HTR-8/SVneo (cell line): ENCODE results near the gene ROBO2.

Experiments used
- DNase-seq: peaks from one replicate; pipeline ENCODE4 v3.0.0; 2011; ENCODE audit warnings: low spot score, mixed read lengths; ENCODE audit not compliant: insufficient read length
- FAIRE-seq: peaks from 2 replicates; lab custom pipeline; 2011; peaks lifted over from hg19 to GRCh38; lab: Jason Lieb, UNC

Gene ROBO2

DNA sequence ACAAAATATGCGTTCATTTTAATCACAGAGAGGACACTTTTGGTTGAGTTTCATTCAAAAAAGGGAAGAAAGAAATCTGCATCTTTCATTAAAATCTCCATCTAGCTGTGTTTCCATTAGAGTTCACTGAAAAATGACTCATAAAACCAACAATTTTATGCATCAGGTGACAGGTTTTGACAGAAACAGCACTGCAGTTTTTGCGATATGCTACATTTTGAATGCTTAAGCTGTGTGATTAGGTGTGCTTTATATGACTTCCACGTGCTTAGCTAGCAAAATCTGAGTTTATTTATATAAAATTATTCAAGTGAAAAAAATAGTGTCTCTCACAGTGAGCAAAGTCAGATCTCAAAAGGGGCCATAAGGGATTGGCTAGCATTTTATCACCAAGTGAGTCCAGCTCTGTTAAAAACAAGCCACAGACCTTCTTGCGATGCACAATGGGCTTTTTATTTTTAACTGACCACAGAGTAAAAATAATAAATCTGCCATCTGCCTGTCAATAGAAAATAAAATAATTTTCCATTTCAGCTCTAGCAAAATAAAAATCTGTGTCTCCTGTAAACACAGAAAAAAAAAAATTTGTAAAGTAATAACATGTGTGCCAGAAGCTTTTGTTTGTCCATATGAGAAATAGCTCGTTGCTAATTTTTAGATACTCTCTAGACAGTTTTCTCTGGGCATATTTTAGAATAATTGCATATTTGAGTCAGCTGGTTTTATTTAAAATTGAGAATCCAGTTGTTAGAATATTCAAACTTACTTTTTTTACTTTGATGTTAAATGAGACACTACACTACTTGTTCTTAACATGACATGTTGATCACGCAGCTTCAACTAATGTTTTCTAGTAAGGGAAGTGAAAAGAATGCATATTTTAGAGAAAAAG is 409.8 kb downstream of the ROBO2 start:
- no peak for DNase-seq
- no peak for FAIRE-seq

DNA sequence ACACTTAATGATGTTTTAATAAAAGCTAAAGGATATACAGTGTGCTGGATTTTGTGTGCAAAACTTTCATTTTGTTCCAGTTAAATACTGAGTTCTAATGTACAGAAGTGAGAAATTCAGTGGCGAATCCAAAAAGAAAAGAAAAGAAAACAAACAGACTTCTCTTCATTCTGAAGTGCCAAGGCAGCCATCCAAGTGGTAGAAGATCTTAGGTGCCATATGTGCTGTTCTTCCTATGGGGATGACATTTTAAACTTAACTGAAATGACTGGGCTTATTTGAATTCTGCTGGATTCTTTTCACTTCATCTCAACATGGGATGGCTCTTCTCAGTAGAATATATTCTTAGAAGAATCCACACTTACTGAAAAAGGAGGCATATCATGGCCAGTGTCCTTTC is 416.5 kb downstream of the ROBO2 start:
- DNase-seq (no peak), FAIRE-seq (no peak)

DNA sequence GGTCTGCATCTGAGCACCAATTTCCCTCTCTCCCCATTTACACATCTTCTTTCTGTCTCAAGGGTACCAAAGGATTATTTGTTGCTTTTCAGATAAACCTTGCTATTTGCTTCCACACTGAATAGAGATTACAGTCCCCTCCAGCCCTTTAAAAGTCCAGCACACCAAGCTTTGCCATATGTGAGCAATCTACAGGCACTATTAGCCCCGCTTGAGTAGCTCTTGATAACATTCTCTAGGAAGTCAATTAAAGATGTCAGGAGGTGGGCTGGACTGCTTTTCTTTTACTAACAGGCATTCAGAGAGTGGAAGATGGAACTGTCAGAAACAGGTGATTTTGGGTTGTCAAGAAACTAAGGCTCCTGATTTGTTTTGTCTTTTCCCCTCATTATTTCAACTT is 417.0 kb downstream of the ROBO2 start:
- FAIRE-seq (no peak), DNase-seq (no peak)

DNA sequence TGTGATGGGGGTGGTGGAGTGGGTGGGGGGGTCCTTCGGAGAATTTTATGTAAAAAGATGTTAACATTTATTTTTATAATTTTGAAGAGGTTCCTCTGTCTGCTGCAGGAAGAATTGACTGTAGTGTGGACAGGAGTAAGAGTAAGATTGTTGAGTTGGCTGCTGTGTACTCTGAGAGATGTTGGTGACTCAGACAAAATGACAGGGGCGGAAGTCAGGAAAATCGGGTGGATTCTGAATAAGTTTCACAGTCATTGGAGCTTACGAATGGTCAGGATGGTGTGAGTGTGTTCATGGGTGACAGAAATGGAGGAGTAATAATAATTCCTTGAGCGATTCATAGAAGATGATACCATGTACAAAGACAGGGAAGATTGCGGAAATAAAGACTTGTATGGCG is 420.0 kb downstream of the ROBO2 start:
- no peak for FAIRE-seq
- DNase-seq, result no peak

DNA sequence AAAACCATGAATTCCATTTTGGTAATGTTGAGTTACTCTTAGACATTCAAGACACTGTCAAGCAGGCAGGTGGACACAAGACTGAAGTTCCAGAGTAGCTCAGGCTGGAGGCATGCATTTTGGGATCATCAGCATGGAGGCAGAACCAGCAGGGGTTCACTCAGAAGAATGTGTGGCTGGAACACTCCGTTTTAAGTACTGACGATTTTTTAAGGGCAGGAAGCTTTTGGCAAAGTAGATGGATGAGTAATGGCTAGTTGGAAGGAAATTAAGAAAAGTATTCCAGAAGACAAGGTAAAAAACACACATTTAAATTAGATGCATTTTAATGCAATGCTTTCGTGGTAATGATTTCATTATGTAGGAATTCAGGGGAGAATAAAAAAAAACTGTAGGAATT is 420.4 kb downstream of the ROBO2 start:
- no peak for DNase-seq
- FAIRE-seq, result no peak

DNA sequence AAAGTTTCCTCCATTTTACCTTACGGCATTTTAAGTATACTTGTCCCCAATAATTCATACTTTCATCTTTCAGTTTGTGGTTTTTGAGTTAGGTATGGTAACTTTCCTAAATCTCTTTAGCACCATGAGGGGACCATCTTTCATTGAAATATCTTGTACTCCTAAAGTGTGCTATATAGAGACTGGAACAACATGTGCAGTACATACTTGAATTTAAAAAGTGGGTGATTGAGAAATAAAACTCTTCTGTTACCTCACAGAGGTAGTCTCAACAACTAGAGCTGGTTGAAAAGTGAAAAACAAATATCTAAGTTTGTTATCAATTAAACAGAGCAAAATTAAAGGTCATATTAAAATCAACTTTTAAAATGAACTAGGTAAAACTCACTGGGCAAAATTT is 423.1 kb downstream of the ROBO2 start:
- no peak for DNase-seq
- no peak for FAIRE-seq

DNA sequence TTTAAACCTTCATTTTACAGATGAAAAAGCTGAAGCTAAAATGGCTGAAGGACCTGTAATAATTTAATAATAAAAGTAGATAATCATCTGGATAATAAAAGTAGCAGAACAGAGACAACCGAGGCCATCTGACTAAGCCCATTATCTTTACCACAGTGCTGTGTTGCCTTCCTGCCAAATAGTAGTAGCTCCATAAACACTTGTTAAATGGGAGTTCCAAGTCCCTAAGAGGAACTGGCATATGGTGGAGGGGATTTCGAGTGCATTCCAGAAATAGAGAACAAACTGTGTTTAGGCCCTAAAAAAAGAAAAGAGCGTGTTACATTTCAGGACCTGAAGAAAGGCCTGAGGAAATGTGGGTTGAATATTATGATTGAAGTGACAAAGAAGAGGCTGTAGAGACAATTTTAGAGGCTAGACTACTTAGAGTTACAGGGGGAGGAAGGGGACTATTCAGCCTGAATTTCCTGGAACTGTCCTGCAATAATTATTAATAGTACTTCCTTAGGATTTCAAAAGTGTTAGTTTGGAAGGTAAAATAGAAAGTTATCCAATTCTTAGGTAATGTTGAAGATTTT is 424.3 kb downstream of the ROBO2 start:
- DNase-seq, result no peak
- no peak for FAIRE-seq

DNA sequence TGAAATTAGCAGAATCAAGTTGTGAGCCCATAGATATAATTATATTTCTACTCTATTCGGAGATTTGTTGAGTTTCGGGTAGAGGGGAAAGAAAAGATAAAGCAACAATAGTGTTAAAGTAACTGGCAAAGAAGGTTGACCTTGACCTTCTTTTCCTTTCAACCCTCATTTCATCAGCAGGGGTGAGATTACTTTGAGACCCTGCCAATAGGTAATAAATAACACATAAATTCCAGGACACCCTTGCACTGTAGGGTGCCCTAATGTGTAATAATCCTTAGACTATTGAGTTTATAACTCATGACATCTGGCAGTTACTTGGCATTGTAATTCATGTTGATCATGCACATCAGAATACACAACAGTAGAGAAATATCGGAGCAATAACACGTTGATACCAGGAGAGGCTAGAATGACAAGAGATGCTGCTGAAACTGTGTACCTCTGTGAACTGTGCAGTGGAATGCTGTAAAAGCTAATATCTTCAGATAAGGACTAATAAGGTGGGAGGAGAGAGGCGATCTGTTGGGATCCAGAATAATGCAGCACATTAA is 426.7 kb downstream of the ROBO2 start:
- no peak for FAIRE-seq
- no peak for DNase-seq

DNA sequence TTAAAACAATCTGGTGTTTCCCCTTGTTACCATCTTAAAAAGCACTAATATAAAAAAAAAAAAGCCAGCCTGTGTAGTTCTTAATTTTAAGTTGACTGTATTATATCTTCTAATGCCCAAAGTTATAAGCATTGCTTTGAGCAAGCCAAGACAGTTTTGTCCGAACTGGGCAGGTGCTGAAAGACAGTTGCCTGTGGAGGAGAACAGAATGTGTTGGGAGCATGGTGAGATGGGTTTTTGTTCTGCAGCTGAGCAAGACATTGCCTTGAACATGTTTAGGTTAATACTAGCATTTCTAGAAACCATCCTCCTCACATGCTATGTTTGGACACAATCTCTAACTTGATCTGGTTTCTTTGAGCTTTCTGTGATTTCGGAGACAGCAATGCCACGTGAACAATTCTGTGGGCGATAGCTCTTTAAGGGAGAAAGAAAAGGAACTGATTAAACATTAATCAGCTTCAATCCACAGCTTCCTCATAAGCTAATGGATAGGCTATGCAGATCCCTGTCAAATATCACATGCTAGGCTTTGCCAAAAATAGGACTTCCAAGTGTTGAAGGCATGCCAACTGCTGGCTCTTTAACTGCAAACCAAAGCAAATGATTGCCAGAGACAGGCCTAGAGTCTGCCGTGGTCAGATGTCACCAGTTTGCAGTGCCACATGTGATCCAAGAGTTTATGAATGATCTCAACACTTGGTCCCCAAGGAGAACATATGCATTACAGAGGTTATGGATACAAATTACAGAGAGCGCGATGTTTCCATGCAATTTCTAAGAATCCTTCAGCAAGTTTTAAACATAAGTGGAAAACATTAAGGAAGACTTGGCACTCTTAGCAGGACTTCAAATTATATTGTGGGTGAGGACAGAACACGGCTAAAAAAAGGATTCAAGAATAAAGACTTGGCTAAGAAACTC is 428.1 kb downstream of the ROBO2 start:
- no peak for DNase-seq
- FAIRE-seq, result no peak

DNA sequence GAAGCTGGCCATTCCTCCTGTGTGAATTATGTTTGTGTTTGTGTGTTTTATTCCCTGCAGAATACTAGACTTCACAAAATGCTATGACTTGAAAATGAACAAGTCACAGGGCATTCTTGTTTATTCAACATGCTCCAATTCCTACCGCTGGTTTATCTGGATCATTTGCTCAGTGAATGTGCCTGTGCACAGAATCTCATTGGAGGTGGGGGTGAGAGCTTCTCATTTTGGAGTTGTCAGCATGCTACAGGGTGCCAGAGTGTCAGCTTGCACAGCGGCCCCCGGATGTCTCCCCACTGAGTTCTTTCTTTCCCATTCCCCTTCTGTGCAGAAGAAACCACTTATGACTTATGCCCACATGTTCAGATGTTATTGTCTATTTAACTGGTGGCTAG is 428.7 kb downstream of the ROBO2 start:
- DNase-seq (no peak), FAIRE-seq (no peak)

DNA sequence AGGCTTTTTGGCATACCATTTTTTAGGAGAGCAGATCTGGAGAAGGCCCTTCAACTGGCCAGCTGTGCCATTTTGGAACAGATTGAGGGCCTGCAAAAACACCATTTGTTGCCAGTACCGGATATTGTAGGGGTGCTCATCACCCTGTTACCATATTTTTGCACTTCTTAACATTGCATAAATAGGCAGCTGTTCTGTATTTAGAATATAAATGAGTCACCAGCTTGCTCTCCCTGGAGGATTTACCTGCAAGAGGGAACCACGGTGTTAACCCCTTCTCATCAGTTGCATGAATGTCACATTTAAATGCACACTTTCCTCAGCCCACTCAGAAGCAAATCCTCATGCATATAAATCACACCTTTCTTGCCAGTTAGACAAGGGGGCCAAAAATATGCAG is 435.6 kb downstream of the ROBO2 start:
- no peak for DNase-seq
- FAIRE-seq, result no peak

DNA sequence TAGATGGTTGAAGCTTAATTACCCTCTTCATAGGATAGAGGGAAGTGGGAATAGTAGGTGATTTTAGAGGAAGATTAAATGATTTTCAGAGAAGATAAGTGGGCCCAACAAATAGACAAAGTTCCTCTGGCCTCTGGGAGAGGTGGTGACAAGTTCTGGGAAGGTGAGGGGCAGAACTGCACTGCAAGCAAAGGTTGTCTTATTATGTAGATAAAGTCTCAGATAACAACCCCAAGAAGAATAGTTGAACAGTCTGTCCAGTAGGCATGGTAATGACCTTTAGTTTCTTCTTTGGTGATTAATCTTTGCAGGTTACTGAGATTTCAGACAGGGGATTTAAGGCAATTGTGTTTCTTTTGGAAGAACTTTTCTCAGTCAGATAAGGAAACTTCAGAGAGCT is 439.1 kb downstream of the ROBO2 start:
- FAIRE-seq, result no peak

DNA sequence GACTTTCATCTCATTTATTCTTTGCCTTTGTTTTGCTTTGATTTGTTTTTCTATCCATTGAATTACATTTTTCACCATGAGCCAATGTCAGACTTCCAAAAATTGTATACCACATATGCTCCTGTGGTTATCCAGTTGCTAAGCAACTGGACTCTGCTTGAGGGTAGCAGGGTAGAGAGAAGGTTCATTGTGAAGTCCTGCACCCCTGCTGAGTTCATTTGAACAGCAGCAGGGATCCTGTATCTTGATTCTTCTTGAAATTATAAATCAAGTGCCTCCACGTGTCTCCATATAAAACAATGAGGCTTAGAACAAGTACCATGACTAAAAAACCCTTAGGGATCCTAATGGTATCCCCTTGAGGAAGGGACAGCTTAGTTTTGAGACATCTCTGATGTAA is 449.3 kb downstream of the ROBO2 start:
- FAIRE-seq (no peak), DNase-seq (no peak)

More for the DNA sequence above, 439.1 kb downstream of the ROBO2 start:
- no peak for DNase-seq

DNA sequence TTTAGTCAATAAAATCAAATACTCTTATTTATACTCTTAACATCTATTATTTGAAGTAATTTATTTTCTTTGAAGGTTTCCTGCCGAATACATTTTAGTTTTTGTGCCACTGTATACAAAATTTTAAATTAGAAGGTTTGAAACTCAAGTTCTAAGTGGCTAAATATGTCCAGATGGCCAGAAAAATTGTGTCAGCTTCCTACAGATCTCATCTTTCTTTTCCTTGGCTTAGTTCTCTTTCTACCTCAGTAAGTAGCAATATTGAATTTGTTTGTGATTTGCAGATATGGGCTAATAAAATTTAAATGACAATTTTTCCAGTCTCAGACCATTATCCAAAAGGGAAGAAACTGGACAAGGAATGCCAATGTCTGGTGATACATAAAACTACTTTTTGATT is 452.1 kb downstream of the ROBO2 start:
- DNase-seq, result no peak
- no peak for FAIRE-seq

DNA sequence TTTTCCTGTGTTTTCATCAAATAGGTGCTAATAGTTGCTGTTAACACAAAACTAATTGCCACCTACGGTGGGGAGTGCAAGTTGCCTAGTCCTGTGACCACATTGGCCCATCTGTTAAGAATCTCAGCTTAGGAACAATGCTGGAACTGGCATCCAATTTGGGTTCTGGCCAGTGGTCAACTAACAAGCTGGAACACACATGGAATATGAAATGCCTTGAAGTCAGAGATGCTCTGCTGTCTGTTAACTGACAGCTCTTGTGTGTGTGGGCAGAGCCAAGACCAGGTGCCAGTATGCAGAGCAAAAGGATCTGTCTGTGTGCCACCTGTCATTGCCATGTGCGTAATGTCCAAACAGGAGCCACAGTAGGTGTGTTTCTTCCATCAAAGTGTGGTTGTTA is 460.8 kb downstream of the ROBO2 start:
- DNase-seq (no peak), FAIRE-seq (no peak)

DNA sequence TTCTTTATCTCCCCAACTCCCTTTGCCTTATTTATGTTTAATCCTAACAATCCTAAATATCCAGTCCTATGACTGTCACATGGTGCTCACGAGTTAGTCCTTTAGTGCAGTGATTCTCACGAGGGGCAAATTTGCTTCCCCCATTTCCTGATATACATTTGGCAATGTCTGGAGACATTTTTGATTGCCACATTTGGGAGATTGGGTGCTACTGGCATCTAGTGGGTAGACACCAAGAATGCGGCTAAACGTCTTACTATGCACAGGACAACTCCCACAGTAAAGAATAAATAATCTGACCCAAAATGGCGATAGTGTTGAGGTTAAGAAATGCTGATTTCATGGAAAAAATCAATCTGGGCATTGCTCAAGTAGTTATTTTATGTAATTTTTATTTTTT is 466.5 kb downstream of the ROBO2 start:
- DNase-seq (no peak), FAIRE-seq (no peak)

DNA sequence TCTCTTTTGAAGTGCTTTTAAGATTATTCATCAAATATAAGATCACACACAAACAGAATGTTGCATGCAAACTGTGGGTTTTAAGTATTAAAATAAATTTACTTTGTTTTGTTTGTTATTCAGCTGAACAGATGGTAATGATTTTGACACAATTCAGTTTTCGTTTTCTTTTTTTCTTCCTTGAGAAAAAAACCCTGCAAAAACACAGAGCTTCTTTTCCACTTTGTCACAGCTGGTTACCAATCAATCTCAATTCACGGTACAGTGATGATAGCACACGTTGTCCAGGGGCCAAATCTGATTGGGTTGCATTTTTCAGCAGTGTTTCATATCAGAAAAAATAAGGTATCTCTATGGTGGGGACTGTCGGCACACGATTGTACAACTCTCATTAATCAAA is 473.6 kb downstream of the ROBO2 start:
- DNase-seq (no peak), FAIRE-seq (no peak)

DNA sequence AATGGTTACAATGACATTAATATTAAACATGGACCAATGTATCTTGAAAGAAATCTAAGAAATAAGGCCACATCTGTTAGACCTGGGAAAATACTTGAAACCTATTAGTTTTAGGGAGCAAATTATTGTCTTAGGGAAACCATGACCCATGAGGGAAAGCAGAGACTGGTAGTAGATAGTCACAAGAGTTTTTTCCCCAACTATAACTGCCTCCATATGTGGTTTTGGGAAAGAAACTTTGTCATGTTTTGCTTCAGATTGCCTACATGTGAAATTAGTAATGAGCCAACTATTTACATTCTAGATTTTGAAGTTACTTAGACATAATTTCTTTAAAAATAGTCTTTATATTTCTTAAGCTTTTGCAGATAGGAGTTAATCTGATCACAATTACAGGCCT is 474.9 kb downstream of the ROBO2 start:
- DNase-seq, result no peak
- FAIRE-seq, result no peak

DNA sequence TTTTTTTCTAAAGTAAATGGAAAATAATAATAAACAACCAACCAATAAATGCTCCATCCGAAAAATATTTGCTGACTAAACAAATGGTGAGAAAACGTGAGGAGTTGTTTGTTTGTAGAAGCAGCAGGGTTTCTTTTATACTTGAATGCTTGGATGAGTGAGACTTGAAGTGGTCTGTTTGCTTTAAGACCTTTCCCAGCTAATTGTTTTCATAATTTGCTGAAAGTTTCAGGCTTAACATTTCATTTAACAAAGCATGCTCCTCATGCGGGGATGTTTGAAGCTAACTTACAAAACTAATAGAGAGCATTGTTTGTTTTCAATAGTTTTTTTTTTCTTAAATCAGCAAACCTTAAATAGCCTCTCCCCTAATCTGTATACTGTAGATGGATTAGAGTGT is 484.6 kb downstream of the ROBO2 start:
- DNase-seq, result no peak
- FAIRE-seq, result no peak

DNA sequence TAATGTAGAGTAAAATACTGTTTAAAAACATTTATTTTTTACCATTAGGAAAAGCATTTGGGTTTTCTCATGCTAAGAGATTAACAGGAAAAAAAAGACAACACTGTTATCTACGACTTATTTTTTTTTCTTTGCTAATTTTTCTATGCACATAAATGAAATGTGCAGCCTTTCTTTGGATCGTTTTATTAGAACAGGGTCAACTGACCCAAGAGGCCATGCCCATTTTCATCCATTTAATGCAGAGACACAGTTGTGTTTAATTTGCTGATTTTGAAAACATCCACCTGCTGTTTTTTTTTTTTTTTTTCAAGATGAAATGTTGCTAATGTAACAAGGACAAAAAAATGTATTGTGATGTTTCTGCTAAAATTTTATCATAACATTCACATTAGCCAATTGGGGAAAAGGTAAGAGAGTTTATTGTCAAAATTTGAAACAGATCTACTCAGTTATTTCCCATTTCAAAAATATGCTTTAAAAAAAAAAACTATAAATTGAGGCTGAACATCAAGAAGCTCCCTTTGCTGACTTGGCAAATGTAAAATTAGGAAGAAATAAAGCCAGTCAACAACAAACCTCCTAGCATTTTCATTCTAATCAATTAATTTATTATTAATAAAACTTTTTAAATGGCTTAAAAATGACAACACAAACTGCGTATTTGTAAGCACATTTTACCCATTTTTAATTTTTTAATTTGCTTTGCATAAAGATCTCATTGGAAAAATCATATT is 485.2 kb downstream of the ROBO2 start:
- DNase-seq (no peak), FAIRE-seq (no peak)
